K562 (cell line): ENCODE measurements around the gene E2F2. TPM values are rescaled to one million over a fixed set of nuclear protein-coding genes. Genes with fewer than 3 reads are reported as not detected.

Source experiments
- EWSR1 ChIP-seq: fragments of 450-650 bp; IDR thresholded peaks from 2 replicates; pipeline ENCODE4 v1.6.1; 2018; ENCODE audit warnings: borderline replicate concordance, mild to moderate bottlenecking, low read depth, moderate library complexity; ENCODE audit not compliant: partially characterized antibody
- GABPA ChIP-seq: fragments of 200-800 bp; sonication (Bioruptor generic); conservative IDR thresholded peaks from 2 replicates; pipeline ENCODE4 v1.6.1; 2016; ENCODE audit warnings: low read depth, missing genetic modification characterization, missing compliant biosample characterization
- HDGF ChIP-seq: fragments of 450-650 bp; IDR thresholded peaks from 2 replicates; pipeline ENCODE4 v1.6.1; 2016
- IRF2 ChIP-seq: sonication (generic); formaldehyde crosslinking; IDR thresholded peaks from 2 replicates; pipeline ENCODE4 v1.8.1; 2022; ENCODE audit warnings: mild to moderate bottlenecking, missing genetic modification reagents
- NONO ChIP-seq, 2 experiments: fragments of 200-400 bp in 1 of 2; fragments of 450-650 bp in 1 of 2; formaldehyde crosslinking in 1 of 2; IDR thresholded peaks; 2 replicates each; pipeline ENCODE4 v1.6.1; 2017; ENCODE audit warnings: low read depth in 2 of 2, mild to moderate bottlenecking in 2 of 2, moderate library complexity in 2 of 2, low read length in 1 of 2
- ZNF184 ChIP-seq: sonication (generic); formaldehyde crosslinking; IDR thresholded peaks from 2 replicates; pipeline ENCODE4 v1.5.0; 2020; ENCODE audit warnings: missing genetic modification reagents
- polyA plus RNA-seq, 8 experiments: library from polyadenylated mRNA; depleted of rRNA in 4 of 8; stranded (reverse) in 5 of 8; unstranded in 3 of 8; fragments of >200 nt; fragmentation: Nextera tagmentation in 2 of 8; fragmentation: Illumina TruSeq in 1 of 8; extraction: Ambion mirVana in 2 of 8; extraction: Trizol in 1 of 8; gene quantifications; 2 replicates each; pipeline versions ENCODE4 v1.2.1 to v1.2.3, GENCODE V29; 2011 to 2014; ENCODE audit warnings: inconsistent platforms in 1 of 8, missing spikeins in 1 of 8
- total RNA-seq, 7 experiments: library from RNA; depleted of rRNA in 6 of 7; stranded (reverse); fragments of >200 nt in 6 of 7; fragmentation: Illumina TruSeq in 2 of 7; extraction: Trizol in 2 of 7; gene quantifications; 2 replicates each; pipeline versions ENCODE4 v1.2.1 to v1.2.3, GENCODE V29; 2011 to 2021; ENCODE audit warnings: low replicate concordance in 1 of 7
- TF ChIP-seq, protein P1 (sequence below): fragments of 200-600 bp; sonication (generic); IDR thresholded peaks from one replicate; pipeline ENCODE4 v1.6.1; 2012; ENCODE audit warnings: mild to moderate bottlenecking, low read depth, low read length, inconsistent platforms
- TF ChIP-seq, protein P2 (sequence below): sonication (generic); formaldehyde crosslinking; IDR thresholded peaks from 2 replicates; pipeline ENCODE4 v1.8.1; 2023; ENCODE audit warnings: mild to moderate bottlenecking, missing genetic modification reagents
- TF ChIP-seq, protein P3 (sequence below): fragments of 450-650 bp; IDR thresholded peaks from 2 replicates; pipeline ENCODE4 v1.6.1; 2016
- TF ChIP-seq, protein P4 (sequence below): sonication (generic); formaldehyde crosslinking; IDR thresholded peaks from 2 replicates; pipeline ENCODE4 v1.8.1; 2023; ENCODE audit warnings: mild to moderate bottlenecking, missing genetic modification reagents, moderate library complexity

E2F2 gene
- total and polyA plus RNA-seq, 9 of the 15 experiments (the other 6 are each of a cell fraction or from before 2014, with no cell fraction given), result 3.1 to 25.3 (median 11.4) TPM

DNA sequence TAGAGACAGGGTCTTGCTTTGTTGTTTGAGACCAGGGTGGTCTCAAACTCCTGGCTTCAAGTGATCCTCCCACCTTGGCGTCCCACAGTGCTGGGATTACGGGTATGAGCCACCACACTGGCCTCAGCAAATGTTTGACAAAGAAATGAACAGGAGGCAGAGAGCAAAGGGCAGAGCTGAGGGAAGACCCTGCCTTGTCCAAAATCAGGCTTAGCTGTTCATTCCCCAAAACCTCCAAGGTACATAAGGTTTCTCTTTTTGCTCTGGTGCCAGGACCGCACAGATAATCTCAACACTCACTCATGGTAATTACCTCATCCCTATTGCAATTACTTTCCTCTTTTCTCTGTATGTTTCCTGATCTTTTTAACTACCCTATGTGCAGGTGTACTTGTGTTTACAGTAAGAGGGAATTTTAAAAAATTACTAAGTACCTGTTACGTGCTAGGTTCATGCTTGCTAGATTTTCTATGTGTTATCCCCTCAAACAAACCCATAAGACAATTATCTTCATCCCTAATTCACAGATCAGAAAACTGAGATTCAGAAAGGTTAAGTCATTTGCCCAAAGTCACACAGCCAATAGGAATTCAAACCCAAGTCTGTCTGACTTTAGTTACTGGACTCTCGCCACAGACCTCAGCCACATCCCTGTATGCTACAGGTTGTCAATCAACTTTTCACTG lies 58.5 kb downstream of the E2F2 start (continued):
- TF ChIP-seq, protein P1, sequence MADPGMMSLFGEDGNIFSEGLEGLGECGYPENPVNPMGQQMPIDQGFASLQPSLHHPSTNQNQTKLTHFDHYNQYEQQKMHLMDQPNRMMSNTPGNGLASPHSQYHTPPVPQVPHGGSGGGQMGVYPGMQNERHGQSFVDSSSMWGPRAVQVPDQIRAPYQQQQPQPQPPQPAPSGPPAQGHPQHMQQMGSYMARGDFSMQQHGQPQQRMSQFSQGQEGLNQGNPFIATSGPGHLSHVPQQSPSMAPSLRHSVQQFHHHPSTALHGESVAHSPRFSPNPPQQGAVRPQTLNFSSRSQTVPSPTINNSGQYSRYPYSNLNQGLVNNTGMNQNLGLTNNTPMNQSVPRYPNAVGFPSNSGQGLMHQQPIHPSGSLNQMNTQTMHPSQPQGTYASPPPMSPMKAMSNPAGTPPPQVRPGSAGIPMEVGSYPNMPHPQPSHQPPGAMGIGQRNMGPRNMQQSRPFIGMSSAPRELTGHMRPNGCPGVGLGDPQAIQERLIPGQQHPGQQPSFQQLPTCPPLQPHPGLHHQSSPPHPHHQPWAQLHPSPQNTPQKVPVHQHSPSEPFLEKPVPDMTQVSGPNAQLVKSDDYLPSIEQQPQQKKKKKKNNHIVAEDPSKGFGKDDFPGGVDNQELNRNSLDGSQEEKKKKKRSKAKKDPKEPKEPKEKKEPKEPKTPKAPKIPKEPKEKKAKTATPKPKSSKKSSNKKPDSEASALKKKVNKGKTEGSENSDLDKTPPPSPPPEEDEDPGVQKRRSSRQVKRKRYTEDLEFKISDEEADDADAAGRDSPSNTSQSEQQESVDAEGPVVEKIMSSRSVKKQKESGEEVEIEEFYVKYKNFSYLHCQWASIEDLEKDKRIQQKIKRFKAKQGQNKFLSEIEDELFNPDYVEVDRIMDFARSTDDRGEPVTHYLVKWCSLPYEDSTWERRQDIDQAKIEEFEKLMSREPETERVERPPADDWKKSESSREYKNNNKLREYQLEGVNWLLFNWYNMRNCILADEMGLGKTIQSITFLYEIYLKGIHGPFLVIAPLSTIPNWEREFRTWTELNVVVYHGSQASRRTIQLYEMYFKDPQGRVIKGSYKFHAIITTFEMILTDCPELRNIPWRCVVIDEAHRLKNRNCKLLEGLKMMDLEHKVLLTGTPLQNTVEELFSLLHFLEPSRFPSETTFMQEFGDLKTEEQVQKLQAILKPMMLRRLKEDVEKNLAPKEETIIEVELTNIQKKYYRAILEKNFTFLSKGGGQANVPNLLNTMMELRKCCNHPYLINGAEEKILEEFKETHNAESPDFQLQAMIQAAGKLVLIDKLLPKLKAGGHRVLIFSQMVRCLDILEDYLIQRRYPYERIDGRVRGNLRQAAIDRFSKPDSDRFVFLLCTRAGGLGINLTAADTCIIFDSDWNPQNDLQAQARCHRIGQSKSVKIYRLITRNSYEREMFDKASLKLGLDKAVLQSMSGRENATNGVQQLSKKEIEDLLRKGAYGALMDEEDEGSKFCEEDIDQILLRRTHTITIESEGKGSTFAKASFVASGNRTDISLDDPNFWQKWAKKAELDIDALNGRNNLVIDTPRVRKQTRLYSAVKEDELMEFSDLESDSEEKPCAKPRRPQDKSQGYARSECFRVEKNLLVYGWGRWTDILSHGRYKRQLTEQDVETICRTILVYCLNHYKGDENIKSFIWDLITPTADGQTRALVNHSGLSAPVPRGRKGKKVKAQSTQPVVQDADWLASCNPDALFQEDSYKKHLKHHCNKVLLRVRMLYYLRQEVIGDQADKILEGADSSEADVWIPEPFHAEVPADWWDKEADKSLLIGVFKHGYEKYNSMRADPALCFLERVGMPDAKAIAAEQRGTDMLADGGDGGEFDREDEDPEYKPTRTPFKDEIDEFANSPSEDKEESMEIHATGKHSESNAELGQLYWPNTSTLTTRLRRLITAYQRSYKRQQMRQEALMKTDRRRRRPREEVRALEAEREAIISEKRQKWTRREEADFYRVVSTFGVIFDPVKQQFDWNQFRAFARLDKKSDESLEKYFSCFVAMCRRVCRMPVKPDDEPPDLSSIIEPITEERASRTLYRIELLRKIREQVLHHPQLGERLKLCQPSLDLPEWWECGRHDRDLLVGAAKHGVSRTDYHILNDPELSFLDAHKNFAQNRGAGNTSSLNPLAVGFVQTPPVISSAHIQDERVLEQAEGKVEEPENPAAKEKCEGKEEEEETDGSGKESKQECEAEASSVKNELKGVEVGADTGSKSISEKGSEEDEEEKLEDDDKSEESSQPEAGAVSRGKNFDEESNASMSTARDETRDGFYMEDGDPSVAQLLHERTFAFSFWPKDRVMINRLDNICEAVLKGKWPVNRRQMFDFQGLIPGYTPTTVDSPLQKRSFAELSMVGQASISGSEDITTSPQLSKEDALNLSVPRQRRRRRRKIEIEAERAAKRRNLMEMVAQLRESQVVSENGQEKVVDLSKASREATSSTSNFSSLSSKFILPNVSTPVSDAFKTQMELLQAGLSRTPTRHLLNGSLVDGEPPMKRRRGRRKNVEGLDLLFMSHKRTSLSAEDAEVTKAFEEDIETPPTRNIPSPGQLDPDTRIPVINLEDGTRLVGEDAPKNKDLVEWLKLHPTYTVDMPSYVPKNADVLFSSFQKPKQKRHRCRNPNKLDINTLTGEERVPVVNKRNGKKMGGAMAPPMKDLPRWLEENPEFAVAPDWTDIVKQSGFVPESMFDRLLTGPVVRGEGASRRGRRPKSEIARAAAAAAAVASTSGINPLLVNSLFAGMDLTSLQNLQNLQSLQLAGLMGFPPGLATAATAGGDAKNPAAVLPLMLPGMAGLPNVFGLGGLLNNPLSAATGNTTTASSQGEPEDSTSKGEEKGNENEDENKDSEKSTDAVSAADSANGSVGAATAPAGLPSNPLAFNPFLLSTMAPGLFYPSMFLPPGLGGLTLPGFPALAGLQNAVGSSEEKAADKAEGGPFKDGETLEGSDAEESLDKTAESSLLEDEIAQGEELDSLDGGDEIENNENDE, result no peak
- TF ChIP-seq GABPA (tag) (no peak), ZNF184 (CRISPR knock-in tag) (no peak), EWSR1 (no peak), NONO (IDR thresholded peaks at IDR 0.05; ENCODE audit: low read depth in 2 of 2, low read length in 1 of 2) (no peak), HDGF (no peak), IRF2 (CRISPR knock-in tag) (no peak)
- TF ChIP-seq, protein P2, sequence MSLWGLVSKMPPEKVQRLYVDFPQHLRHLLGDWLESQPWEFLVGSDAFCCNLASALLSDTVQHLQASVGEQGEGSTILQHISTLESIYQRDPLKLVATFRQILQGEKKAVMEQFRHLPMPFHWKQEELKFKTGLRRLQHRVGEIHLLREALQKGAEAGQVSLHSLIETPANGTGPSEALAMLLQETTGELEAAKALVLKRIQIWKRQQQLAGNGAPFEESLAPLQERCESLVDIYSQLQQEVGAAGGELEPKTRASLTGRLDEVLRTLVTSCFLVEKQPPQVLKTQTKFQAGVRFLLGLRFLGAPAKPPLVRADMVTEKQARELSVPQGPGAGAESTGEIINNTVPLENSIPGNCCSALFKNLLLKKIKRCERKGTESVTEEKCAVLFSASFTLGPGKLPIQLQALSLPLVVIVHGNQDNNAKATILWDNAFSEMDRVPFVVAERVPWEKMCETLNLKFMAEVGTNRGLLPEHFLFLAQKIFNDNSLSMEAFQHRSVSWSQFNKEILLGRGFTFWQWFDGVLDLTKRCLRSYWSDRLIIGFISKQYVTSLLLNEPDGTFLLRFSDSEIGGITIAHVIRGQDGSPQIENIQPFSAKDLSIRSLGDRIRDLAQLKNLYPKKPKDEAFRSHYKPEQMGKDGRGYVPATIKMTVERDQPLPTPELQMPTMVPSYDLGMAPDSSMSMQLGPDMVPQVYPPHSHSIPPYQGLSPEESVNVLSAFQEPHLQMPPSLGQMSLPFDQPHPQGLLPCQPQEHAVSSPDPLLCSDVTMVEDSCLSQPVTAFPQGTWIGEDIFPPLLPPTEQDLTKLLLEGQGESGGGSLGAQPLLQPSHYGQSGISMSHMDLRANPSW (CRISPR knock-in tag), result no peak
- TF ChIP-seq, protein P3, sequence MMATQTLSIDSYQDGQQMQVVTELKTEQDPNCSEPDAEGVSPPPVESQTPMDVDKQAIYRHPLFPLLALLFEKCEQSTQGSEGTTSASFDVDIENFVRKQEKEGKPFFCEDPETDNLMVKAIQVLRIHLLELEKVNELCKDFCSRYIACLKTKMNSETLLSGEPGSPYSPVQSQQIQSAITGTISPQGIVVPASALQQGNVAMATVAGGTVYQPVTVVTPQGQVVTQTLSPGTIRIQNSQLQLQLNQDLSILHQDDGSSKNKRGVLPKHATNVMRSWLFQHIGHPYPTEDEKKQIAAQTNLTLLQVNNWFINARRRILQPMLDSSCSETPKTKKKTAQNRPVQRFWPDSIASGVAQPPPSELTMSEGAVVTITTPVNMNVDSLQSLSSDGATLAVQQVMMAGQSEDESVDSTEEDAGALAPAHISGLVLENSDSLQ, result peak; percentile 30; the same call in 1 of the 2 replicates
- TF ChIP-seq, protein P4, sequence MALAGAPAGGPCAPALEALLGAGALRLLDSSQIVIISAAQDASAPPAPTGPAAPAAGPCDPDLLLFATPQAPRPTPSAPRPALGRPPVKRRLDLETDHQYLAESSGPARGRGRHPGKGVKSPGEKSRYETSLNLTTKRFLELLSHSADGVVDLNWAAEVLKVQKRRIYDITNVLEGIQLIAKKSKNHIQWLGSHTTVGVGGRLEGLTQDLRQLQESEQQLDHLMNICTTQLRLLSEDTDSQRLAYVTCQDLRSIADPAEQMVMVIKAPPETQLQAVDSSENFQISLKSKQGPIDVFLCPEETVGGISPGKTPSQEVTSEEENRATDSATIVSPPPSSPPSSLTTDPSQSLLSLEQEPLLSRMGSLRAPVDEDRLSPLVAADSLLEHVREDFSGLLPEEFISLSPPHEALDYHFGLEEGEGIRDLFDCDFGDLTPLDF (CRISPR knock-in tag), result no peak
